ENCODE results near the gene GRHL3.

The GRHL3 gene

DNA sequence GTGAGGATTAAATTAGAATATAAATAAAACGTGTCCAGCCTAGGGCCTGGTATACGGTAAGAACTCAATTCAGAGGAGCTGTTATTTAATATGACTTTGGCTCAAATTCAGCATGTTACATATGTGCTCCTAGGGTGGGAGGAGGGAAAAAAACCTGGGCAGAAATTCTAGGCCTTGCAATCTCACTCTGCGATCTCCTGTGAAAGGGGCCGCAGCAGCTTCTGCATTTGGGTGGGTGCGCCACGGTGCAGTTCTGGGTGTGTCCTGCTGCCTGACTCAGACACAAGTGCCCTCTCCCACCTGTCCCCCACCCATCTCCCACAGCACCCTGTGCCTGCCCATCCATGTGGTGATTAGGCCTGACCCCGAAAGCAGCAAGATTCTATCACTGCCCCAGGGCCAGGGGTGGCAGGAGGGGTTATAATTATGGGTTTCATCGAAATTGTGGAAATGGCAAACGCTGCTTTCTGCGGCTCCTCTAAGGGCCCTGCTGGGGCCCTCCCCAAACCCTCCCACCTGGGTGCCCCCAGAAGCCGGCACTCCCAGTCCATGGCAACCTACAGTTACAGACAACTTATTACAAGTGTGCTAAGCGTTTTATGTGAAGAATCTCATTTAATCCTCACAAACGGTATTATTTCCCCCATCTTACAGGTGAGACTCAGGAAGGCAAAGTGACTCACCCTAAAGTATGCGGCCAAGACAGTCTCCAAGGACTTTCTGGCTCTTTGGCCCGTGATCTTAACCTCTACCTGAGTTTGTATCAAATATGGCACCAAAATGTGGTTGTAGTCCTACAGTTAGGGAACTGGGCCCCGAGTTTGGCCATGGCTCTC, 25.5 kb upstream of the GRHL3 start:
- DNase-seq = no peak

- no peak for DNase-seq
Observed at GRCh38 chr1:24294228-24294672, 24.9 kb upstream of the GRHL3 start.

DNA sequence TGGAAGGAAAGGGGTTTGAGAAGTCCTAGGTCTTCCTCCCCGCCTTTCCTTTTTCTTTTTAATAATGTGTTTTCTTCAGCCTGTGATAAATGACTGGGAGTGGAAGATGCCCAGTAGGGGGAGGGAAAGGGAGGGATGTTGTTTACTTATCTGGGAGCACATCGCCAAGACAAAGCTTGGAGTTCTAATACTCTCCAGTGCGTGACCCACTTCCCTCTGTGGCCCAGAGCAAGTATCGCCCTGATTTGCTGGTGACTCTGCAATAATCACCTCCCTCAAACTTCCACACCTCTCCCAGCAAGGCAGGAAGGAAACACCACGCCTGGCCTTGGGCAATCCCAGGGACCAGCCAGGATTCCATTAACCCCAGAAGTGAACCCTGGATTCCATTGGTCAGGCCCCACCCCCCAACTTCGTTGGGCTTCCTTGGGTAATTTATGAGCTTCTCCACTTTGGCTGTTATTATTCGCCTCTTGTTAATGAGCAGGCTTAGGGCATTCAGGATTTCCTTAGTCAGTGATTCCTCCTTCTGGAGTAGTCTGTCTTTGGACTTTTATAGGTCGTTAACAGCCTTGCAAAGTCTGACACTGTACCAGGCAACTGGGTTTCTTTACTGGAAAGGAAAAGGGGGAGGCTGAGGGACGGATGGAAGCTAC, 24.3 kb upstream of the GRHL3 start:
- no peak for DNase-seq

DNA sequence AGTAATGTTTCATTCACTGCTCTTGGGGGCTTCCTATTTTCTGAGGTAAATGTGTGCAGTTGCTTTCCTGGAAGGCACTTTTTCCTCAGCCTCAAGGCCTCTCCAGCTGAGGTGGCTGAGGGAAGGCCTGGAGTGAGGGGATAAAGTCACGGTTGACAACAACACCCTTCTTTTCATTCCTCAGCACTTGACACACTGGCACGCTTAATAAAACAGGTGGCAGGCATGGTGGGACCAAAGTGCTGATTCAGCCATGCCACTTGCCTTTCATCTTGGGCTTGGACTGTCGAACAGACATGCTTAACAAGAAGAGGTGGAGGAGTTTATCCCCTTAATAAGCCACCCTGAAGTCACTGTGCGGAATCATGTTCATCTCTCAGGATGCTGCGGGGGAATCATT, 23.6 kb upstream of the GRHL3 start:
- DNase-seq = no peak

DNA sequence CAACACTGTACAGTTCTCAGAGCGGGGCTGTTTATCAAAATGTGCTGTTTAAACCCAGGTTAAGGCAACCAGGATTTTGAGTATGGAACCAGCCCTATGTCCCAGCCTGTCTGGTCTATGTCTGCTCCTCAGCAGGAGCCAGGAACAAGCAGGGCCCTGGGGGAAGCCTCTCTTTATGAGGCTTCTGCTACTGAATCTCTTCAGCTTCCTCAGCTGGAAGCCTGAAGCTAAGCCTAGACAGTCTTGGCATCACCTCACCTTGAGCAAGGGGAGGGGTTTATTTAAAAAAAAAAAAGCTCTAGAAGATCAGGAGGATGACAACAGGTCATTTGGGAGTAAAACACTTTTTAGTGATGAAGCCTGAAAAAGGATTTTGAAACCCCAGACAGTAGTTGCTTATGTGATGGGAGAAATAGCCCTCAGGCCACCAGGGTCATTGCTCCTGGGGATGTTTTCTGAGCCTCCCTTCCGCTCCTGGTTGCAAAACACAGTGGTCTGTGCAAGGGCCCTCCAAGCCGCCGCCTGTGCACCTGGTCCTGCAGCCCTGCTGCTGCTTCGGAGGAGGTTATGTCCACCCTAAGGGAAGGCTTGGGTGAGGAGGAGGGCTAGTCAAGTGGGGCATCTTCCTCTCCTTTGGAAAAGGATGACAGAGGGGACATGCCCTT, 21.8 kb upstream of the GRHL3 start:
- DNase-seq = no peak

GRCh38 chr1:24297852-24298232, 21.3 kb upstream of the GRHL3 start:
- DNase-seq = no peak

DNA sequence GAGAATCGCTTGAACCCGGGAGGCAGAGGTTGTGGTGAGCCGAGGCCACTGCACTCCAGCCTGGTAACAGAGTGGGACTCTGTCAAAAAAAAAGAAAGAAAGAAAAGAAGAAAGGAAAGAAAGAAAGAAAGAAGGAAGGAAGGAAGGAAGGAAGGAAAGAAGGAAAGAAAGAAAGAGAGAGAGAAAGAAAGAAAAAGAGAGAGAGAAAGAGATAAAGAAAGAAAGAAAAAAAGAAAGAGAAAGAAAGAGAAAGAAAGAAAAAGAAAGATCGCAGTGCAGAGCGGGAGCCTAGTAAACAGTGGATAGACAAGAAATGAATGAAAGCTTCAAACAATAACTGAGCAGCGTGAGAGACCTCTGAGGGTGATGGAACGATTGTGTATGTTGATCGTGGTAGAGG, 20.6 kb upstream of the GRHL3 start:
- DNase-seq = no peak

DNA sequence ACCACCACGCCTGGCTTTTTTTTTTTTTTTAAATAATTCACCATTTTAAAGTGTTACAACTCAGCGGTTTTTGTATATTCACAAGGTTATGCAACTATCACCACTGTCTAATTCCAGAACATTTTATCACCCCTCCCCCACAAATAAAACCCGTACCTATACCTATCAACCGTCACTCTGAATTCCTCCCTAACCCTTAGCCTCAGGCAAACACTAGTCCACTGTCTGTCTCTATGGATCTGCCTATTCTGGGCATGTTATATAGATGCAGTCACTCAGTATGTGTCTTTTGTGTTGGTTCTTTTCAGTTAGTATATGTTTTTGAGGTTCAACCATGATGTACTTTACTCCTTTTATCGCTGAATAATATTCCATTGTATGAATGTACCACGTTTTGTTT, 19.3 kb upstream of the GRHL3 start:
- DNase-seq = no peak

- no peak for DNase-seq
Observed at GRCh38 chr1:24300971-24301784, 18.0 kb upstream of the GRHL3 start.

GRCh38 chr1:24301785-24302175, 17.4 kb upstream of the GRHL3 start:
- no peak for DNase-seq

GRCh38 chr1:24302209-24302611, 16.9 kb upstream of the GRHL3 start:
- no peak for DNase-seq

DNA sequence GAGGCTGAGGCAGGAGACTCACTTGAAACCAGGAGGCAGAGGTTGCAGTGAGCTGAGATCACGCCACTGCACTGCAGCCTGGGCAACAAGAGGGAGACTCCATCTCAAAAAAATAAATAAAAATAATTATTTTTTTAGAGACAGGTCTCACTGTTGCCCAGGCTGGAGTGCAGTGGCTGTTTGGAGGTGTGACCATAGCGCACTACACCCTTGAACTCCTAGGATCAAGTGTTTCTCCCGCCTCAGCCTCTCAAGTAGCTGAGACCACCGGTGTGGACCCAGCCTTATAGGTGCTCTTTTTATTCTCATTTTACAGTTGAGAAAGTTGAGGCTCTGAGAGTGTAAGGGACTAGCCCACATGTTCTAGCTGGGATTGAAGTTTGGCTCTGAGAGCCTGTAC, 15.6 kb upstream of the GRHL3 start:
- DNase-seq = no peak

- DNase-seq = no peak
Observed at GRCh38 chr1:24304763-24305162, 14.4 kb upstream of the GRHL3 start.

- DNase-seq = no peak
Observed at GRCh38 chr1:24308365-24309015, 10.7 kb upstream of the GRHL3 start.

DNA sequence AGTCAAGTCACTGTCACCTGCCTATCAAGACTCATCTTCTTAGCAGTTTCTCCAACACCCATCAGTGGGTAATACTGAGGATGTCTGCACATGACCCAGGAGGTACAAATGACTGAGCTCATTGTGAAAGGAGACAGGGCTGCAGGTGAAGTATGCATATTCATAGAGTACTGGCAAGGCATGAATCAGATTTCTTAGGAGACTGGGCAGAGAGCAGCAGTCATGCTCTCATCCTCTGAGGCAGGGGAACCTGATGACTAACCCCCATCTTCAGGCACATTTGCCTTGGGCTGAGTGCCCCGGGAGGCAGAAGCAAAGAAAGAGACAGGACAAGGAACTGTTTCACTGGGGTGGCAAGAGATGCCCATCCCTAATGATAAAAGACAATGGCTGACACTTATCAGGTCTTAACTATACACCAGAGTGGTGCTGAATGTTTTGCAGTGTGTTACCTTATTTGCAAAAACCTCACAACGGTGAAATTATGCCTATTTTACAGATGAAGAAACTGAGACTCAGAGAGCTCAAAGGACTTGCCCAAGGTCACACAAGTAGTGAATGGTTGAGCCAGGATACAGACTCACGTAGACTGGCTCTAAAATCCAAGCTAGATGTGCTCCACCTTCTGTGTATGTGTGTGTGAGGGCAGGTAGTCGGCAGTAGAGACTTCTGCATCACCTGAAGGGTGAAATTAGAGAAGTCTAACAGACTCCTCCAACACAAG, 9.2 kb upstream of the GRHL3 start:
- DNase-seq = no peak

GRCh38 chr1:24311234-24311633, 7.9 kb upstream of the GRHL3 start:
- DNase-seq = no peak

DNA sequence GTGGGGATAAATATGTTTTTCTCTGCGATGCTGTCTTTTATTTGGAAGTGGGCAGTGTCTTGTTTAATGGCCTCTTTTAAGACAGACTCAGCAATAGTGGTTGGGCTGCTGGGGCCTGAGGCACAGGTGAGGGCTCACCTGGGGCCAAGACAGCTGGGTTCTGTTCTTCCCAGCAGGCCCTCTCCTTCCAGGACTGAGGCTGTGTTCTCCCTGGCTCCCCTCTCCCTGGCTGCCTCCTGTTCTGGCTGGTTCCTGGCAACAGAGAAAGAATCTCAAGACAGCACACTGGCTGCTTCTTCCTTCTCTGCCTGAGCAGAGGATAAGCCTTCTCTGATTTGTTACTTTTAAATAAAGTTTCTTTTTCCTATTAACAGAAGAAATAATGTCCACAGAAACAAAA, 7.4 kb upstream of the GRHL3 start:
- DNase-seq = no peak

DNA sequence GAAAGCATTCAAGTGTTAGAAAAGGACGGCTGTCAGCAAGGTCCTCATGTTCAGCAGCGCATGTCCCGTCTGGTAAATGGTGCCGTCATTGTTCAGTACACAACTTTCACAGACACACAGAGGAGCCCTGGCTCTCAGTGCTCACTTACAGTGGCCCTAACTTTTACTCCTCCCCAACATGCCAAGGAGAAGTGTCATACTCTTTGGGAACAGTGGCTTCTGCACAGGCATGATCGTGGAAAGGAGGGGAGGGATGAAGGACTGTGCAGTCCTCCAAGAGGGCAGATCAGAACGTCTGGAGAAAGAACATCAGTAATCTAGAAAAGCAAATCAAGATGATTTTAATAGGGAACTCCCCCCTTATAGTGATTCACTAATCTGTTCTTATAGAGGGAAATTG, 3.8 kb upstream of the GRHL3 start:
- no peak for DNase-seq

DNA sequence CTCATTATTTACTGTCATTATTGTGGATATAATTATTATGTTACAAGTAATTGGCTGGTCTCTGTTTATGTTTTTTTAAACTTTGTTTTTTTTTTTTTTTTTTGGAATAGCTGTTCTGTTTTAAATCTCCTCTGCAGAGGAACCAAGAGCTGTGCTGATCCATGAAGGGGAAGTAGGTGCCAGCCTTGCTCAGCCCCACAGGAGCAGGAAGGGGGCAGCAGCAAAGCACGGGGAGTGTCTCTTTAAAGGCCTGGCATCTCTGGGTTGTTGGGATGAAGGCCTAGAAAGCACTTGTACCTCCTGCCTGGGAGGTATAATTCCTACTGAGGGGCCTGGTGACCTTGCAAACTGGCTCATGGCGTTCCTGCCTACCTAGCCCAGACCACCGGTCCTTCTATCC, 2.5 kb upstream of the GRHL3 start:
- no peak for DNase-seq

- DNase-seq = no peak
Observed at GRCh38 chr1:24317081-24317480, 2.1 kb upstream of the GRHL3 start.

DNA sequence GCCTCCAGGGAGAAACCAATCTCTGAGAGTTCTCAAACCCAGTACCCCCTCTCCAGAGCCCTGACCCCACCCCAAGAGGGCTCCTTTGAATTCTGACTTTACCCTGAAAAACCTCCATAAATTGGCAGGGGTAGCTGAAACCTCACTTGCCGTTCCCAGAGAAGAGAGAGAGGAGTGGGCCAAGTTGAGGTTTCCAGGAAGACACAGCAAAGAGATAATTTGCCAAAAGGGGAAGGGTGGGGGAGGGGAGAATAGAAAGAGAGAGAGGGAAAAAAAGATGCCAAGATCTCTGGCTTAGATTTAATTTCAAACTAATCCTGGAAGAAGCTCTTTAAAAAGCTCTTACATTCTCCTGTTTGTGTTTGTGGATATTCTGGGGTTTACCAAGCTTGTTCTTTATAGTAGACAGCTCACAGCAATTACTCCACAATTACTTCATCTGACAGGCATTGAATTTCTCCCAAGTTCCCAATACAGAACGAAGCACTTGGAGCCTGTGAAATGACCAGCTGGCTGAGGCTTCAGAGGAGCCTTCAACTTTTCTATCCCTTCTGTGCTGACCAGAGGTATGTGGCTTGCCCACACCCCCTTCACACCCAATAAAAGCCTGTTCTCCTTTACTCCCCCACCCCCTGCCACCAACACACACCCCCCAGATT, 1.1 kb upstream of the GRHL3 start:
- DNase-seq = no peak
